ENCODE data around the gene NEK1.
A peak's percentile ranks its signal among the peaks of the same experiment; 100 is the strongest.
"Not testable (repeated sequence)": the region's sequence is repeated elsewhere in the genome, so short reads cannot be mapped to it uniquely, and the experiment has no call there.

Gene NEK1

GRCh38 chr4:169601016-169601771, 11.2 kb downstream of the NEK1 start:
- no peak for DNase-seq

GRCh38 chr4:169594560-169595195, 17.7 kb downstream of the NEK1 start:
- DNase-seq: no peak

DNA sequence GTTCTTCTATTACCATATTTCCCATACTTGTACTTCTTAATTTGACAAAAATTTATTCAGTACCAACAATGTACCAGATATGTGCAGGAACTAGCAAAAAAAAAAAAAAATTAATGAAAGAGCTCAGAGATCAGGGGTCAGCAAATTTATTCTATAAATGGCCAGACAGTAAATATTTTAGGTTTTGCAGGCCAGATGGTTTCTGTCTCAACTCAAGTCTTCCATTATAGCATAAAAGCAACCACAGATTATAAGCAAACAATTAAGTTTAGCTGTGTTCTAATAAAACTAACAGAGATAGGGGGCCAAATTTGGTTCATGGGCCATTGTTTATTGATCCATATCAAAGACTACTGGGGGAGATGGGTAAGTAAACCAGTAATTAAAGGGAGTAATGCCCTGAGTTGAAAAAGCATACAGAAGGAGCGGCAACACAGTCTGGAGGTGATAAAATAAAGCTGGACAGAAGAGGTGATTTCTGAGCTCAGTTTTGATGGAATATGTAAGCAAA, 19.3 kb downstream of the NEK1 start:
- no peak for DNase-seq

- no peak for DNase-seq
Measured at GRCh38 chr4:169583563-169583962, 28.8 kb downstream of the NEK1 start.

- no peak for DNase-seq
Measured at GRCh38 chr4:169582706-169583105, 29.7 kb downstream of the NEK1 start.

DNA sequence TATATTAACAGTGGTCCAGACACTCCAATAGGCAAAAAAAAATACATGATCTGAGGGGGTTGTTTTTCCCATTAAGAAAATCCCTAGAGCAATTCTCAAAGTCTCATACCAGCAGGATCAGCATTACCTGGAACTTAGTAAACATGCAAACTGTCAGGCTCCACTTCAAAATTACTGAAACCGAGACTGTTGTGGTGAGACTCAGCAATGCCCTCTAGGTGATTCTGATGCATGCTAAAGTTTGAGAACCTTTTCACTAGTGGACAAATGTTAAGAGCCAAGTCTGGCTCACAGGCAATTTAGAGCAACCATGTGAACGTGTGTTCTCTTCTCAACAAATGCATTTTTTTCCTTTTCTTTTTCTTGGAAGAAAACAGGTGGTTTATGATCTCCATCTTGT, 30.2 kb downstream of the NEK1 start:
- no peak for DNase-seq

DNA sequence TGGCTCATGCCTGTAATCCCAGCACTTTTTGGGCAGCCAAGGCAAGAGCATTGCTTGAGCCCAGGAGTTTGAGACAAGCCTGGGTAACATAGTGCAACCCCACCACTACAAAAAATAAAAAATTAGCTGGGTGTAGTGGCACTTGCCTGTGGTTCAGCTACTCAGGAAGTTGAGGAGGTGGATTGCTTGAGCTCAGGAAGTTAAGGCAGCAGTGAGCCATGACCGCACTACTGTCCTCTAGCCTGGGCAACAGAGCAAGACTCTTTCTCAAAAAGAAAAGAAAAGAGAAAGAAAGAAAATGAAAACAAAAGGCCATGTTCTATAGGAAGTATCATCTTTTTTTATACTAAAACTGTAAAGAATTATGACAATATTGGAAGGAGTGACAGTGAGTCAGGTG, 38.5 kb downstream of the NEK1 start:
- DNase-seq: no peak

DNA sequence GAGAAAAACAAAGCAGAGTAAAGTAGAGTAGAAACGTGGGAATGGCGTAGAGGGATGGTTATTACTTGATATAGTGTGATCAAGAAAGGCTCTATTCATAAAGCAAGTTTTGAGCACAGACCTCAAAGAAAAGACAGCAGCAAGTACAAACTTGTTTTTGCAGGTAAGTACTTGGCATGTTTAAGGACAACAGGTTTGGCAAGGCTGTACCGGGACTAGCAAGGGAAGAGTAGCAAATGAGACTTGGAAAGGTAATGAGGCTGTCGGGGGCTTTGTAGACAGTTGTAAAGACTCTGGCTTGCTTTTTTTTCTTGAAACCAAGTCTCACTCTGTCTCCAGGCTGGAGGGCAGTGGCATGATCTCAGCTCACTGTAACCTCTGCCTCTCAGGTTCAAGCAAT, 40.9 kb downstream of the NEK1 start:
- DNase-seq: no peak

GRCh38 chr4:169571012-169571411, 41.4 kb downstream of the NEK1 start:
- not testable (repeated sequence) for DNase-seq

- DNase-seq: not testable (repeated sequence)
Measured at GRCh38 chr4:169570266-169570665, 42.1 kb downstream of the NEK1 start.

DNA sequence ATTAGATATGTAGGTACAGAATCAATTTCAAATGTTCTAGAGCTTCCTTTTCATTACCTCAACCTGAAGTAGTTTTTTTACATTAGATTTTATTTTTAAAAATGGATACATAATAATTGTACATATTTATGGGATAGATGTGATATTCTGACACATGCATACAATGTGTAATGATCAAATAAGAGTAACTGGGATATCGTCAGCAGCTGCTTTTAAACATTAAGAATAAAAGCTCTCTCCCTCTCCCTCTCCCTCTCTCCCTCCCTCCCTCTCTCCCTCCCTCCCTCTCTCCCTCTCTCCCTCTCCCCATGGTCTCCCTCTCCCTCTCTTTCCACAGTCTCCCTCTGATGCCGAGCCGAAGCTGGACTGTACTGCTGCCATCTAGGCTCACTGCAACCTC, 43.2 kb downstream of the NEK1 start:
- DNase-seq: not testable (repeated sequence)

DNA sequence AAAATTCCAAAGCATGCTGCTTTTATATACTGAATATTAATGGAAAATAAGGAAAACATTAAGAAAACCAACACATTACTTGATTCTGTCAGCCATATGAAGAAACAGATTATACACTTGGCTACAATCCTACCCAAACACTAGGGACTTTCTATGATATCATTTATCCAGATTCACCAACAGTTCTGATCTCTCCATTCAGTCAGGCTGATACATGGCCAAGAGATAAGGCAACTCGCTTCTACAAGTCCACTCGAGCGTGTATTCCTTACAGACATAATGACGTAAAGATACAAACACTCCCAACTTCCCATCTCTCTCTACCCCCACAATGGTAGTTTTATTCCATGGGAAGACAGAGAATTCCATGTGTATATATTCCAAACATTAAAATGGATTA, 44.5 kb downstream of the NEK1 start:
- no peak for DNase-seq

DNA sequence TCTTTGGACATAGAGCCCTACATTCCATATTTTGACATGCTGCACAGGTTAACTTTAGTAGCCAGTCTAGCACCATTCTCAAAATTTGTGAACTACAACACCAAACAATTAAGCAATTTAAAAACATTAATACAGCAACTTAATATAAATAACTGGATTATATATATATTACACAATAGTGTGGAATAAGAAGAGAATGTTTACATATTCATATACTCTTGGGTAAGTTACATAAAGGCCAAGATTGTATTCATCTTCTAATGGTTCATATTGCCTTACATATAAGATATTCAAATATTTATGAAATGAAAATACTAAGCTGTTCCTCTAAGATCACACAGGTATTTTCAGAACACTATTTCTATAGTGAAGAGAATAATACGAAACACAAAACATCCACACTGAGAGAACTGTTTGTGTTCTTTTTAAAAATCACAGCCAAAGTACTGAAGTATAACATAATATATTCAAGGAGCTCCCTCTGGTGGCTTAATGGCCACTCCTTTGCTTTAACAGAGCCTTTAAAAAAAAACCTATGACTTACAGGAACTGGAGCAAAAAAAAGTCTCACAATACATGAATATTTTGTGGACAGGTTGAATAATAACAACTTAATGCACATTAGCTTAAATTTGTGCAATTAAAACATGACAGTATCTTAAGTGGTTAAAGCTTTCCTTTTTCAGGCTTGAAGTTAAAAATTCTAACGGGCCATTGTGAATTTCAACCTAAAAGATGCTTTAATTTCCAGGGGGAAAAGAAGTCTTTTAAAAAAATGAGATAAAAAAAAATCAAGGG, 46.2 kb downstream of the NEK1 start:
- DNase-seq: peak; percentile 87

DNA sequence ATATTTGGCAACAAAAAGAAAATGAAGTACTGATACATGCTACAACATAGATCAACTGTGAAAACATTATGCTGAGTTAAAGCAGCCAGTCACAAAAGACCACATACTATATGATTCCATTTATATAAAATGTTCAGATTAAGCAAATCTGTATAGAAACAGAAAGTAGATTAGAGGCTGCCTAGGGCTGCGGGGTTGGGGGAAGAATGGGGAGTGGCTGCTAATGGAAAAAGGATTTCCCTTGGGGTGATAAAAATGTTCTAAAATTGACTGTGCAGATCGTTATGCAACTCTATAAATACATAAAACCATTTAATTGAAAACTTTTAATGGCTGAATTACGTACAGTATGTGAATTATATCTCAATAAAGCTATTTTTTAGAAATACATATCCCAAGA, 46.8 kb downstream of the NEK1 start:
- DNase-seq: no peak

DNA sequence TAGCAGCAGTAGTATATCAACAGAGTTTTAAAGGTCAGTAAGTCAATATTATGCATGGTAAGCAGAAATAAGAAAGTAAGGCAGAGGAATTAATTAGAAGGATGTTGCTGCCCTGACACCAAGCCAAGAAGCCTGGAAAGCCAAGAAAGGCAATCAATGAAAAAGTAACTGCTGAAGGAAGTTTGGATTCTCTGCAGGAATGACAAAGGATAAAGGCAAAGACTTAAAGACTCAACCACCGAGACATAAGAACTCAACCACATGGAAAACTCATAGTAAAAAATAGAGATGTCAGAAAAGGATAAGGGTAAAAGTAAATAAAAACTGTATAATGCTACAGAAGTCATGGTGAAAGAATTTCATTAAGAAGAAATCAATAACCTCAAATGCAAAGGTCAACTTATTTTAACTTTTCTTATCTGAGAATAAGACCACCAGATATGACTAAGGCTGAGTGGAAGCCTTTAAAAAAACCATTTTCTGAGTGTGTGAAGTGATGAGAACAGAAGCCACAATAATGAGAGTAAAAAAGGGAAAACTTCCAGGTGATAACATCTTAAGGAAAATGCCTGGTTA, 55.2 kb downstream of the NEK1 start:
- DNase-seq: no peak

- not testable (repeated sequence) for DNase-seq
Measured at GRCh38 chr4:169546548-169546947, 65.8 kb downstream of the NEK1 start.

DNA sequence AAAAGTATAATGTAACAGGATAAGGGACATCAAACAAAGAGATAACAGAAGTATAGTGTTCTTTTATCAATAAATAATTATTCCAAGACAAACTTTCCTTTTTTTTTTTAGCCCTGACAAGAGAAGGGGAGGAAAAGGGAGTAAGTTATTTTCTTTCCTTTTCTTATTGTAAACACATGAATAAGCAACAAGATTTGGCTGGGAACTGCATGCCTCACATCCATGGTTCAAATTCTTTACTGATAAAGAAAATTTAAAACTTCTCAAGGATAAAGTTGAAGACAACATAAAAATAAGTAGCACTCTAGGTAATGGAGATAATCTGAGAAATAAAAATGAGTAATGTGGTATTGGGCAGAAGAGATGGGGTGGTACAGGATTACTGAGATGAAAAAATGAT, 71.6 kb downstream of the NEK1 start:
- no peak for DNase-seq

DNA sequence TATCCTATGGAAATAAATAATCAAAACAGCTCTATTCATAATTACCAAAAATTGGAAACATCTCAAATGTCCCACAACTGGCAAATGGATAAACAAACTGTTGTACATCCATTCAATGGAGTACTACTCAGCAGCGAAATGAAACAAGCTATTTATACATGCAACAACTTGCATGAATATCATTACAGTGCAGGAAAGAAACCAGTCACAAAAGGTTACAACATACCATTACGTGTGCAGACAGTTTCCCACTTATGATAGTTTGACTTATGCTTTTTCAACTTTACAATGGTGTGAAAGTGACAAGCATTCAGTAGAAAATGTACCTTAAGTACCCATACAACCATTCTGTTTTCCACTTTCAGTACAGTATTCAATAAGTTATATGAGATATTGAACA, 82.3 kb downstream of the NEK1 start:
- DNase-seq: no peak

DNA sequence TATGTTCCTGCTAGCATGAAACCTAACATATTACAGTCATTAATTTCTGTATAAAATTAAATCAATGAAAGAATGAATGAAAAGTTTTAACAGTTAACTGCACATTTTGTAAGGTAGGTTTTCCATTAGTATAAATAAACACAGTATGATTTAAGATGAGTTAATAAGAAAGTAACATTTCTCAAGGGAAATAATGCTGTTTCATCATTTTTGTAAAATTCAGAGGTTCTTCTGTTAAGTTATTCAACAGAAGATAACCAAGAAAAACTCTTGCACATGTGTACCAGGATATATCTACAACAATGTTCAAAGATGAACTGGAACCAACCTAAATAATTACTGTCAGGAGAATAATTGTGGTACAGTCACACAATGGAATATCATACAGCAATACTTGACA, 88.6 kb downstream of the NEK1 start:
- DNase-seq: no peak

- no peak for DNase-seq
Measured at GRCh38 chr4:169510617-169511016, 101.8 kb downstream of the NEK1 start.

DNA sequence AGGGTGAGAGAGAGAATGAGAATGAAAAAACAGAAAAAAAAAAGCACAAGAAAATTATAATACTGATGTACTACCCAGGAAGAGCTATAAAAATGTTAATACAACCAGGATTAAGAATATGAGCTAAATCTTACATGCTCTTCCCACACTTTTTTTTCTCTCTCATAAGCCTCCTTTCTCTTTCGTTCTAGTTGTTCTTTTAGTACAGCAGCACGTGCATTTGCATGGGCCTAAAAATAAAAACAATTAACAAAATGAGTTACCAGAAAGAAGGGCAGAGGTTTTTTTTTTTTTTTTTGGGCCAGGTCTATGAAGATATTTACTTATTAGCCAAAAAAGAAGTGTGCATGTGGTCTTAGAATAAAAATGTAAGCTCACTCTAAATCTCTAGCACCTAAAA, 105.5 kb downstream of the NEK1 start:
- DNase-seq: no peak

DNA sequence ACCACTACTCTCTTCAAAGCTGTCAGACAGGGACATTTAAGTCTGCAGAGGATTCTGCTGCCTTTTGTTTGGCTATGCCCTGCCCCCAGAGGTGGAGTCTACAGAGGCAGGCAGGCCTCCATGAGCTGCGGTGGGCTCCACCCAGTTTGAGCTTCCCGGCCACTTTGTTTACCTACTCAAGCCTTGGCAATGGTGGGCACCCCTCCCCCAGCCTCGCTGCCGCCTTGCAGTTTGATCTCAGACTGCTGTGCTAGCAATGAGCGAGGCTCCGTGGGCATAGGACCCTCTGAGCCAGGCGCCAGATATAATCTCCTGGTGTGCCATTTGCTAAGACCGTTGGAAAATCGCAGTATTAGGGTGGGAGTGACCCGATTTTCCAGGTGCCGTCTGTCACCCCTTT, 112.5 kb downstream of the NEK1 start:
- not testable (repeated sequence) for DNase-seq

DNA sequence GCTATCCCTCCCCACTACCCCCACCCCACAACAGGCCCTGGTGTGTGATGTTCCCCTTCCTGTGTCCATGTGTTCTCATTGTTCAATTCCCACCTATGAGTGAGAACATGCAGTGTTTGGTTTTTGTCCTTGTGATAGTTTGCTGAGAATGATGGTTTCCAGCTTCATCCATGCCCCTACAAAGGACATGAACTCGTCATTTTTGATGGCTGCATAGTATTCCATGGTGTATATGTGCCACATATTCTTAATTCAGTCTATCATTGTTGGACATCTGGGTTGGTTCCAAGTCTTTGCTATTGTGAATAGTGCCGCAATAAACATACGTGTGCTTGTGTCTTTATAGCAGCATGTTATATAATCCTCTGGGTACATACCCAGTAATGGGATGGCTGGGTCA, 118.1 kb downstream of the NEK1 start:
- not testable (repeated sequence) for DNase-seq
